Posterior cingulate gyrus (tissue), 11 donors: ENCODE results near the gene LUC7L.
A peak's percentile ranks its signal among the peaks of the same experiment; 100 is the strongest.
"Not testable (repeated sequence)": the region's sequence is repeated elsewhere in the genome, so short reads cannot be mapped to it uniquely, and the experiment has no call there.

ENCODE experiments used
- DNase-seq, 10 donors: peaks; one replicate each; pipeline versions ENCODE4 v3.0.0 to v3.0.0-alpha.2; 2020 to 2021; ENCODE audit warnings: mixed read lengths in 3 of 10
- intact Hi-C: fragments of 100-400 bp; cut with DNase I; formaldehyde crosslinking; loops from one replicate; pipeline ENCODE4 v1.15.1; 2023

Gene LUC7L

DNA sequence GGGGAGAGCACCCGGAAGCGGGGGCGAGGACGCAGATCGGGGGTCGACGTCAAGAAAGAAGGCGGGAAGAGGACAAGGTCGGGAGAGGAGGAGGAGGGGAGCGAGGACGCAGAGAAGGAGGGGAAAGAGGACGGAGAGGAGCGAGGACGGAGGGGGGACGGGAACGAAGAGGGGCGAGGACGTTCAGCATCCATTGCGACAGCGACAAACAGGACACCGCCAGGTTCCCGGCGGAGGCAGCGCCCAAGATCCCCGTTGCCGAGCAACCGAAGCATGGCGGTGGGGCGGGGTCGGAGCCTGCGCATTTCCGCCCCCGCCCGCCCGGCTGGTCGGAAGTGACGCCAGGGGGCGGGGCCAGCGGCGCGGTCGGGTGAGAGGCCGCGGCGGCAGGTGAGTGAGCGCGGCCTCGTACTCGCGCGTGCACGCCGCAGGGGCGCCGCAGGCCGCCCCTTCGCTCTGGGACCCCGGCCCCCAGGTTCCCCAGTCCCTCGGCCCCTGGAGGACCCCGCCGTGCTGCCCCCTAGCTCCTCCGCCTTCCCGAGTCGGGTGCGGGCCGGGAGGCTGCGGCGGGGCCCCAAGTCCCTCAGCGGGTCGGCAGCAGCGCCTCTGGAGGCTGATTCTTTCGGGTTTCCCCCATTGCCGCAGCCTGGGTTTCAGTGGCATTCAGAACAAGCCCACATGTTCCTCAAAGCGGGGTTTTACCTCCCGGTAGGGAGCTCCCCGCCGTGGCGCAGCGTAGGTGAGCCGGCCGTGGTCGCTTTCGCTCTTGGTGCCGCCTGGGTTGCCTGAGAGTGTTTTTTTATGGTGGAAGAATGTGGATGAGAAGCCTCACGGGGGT lies 5.4 kb upstream of the LUC7L start, which contains the start of gene FAM234A:
FAM234A (plus strand) TSS at position 354 of the 838 bp plus-strand sequence. CDS start 19,593 bp downstream, outside the sequence.
- peak; percentile 83 to 99 (median 91) for DNase-seq
- intact Hi-C loops, result no loop called here

DNA sequence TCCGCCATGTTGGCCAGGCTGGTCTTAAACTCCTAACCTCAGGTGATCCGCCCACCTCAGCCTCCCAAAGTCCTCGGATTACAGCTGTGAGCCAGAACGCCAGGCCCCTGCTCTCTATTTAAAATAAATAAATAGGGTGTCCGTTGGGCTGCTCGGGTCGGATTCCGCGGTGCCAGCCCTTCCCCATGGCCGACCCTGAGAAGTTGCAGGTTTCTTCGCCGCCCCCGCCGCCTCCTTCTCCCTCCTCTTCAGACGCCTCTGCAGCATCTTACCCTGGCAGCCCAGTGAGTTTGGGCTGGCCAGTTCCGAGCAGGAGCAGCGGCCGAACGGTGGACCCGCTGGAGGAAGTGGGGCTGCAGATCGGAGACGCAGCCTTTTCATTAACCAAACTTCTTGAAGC lies 1.7 kb upstream of the LUC7L start:
- intact Hi-C loops, result no loop called here
- DNase-seq, result peak in 3 of 10 donors; percentile 49 to 74 (median 67)

DNA sequence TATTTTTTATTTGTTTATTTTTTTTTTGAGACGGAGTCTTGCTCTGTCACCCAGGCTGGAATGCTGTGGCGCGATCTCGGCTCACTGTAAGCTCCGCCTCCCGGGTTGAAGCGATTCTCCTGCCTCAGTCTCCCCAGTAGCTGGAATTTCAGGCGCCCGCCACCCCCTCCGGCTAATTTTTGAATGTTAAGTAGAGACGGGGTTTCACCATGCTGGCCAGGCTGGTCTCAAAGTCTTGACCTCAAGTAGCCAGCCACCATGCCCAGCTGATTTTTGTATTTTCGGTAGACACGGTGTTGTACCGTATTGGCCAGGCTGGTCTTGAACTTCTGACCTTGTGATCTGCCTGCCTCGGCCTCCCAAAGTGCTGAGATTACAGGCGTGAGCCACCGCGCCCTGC lies 1.1 kb upstream of the LUC7L start:
- peak in 1 of 10 donors; percentile 55 for DNase-seq
- intact Hi-C loops, result not testable (repeated sequence)

DNA sequence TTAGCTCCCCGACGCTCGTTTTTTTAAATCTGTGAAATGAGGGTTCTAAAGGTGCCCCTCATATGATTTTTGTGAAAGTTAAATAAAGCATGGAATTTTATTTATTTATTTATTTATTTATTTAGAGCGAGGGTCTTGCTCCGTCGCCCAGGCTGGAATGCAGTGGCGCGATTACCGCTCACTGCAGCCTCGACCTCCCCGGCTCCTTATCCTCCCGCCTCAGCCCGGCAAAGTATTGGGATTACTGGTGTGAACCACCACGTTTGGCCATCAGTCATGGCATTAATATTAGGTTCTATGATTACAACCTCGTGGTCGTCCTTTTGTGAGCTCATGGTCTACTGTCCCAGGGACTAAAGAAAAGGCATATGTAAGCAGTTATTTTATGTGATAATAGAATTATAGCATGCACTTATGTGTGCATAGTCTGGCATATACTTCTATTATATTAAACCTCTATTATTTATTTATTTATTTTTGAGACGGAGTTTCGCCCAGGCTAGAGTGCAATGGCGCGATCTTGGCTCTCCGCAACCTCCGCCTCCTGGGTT lies 557 bp upstream of the LUC7L start:
- intact Hi-C loops, result loop anchor here (5.0 kb wide), 1 partner anchor 122 kb away; the partner anchor contains the start of gene AXIN1
- peak in 2 of 10 donors; percentile 21 to 81 for DNase-seq

DNA sequence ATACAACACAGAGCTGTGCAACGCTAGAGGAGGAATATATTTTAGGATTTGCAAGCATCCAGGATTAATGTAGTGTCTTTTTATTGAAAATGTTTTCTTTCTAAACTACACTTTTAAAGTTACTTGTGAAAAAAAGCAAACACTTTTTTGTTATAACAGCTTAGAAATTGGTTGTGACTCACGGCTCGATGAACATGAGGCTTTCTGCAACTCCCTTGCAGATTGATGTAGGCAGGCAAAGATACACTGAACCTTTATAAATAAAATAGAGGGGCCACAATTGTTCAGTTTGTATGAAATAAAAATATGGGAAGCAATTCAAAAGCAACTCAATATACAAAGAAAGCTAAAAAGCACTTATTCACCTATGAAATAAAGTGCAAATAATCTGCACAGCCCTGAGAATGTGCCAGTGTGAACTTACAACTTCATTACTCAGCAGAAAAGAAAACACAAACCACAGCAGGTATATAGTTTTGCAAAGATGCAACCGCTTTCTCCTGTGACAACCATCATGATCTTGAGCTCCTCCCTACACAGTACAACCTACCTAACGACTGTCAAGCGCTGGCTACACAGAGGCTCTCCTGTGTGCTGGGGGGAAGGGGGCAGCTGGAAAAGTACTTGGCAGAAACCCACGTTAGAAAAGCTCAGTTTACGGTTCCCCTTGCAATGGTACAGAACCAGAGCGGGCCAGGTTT lies 948 bp downstream of the LUC7L start:
- DNase-seq, result no peak
- intact Hi-C loops, result loop anchor here (5.0 kb wide), 1 partner anchor 124 kb away; the partner anchor contains the start of gene AXIN1

DNA sequence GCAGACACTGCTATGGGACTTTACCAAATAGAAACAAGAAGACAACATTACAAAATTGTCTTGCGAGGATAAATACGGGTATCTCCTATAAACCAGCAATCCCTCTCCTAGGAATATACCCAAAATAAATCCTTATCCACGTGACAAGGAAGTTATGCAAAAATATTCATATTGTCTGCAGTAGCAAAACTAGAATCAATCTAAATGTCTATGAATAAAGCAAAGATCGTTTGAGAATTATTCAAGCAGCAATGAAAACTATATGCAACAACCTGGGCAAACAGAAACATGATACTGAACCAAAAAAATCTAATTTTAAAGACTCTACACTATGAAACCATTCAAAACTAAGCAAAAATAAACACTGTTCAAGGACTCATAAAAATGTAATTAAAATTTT lies 9.2 kb downstream of the LUC7L start:
- intact Hi-C loops, result no loop called here
- DNase-seq, result no peak

DNA sequence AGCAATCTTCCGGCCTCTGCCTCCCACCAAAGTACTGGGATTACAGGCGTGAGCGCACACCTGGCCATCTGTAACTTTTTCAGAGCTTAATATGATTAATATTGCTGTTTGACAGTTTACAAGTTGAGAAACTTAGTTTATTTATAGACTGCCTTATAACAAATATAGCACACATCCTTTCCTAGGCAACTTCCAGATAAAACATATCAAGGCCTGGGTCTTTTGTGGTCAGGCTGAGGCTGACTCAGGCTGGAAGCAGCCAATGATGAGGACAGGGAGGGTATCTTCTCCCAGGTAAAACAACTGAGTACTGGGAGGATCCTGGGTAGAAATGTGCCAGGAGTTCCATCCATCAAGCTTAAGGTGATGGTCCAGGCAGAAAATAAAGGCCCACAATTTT lies 16.2 kb downstream of the LUC7L start:
- intact Hi-C loops, result no loop called here

DNA sequence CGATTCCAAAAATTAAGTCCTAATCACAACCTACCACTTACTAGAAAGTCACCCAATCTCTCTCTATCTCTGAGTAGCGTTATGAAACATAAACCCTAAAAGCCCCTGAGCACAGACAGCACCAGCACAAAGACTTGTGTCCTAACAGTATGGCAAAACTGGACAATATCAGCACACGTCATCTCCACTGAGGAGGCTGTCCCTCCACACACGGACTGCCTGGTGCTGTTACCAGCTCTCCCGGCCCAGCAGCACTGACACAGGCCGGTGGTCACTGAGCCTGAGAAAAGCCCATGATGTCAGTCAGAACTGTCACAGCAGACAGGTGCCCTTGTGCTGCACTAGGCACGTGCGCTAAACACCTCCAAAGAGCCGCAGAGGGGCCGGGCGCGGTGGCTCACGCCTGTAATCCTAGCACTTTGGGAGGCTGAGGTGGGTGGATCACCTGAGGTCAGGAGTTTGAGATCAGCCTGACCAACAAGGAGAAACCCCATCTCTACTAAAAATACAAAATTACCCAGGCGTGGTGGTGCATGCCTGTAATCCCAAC lies 17.5 kb downstream of the LUC7L start:
- intact Hi-C loops, result not testable (repeated sequence)
- DNase-seq, result peak in 2 of 10 donors; percentile 43 to 54

More for the DNA sequence above, 16.2 kb downstream of the LUC7L start:
- no peak for DNase-seq

DNA sequence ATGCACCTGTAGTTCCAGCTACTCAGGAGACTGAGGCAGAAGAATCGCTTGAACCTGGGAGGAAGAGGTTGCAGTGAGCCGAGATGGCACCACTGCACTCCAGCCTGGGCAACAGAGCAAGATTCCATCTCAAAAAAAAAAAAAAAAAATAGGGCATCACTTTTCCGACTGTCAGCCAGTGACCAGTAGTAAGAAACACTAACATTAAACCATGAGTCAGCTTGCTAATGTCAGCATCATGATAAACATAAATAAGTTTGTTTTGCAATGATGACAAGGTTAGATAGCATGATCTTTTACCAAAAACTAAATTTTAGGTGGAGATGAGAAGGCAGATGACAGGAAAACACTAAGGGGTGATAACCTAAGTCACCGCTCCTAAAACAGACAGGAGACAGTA lies 19.9 kb downstream of the LUC7L start:
- intact Hi-C loops, result not testable (repeated sequence)
- peak in 1 of 10 donors; percentile 7 for DNase-seq

DNA sequence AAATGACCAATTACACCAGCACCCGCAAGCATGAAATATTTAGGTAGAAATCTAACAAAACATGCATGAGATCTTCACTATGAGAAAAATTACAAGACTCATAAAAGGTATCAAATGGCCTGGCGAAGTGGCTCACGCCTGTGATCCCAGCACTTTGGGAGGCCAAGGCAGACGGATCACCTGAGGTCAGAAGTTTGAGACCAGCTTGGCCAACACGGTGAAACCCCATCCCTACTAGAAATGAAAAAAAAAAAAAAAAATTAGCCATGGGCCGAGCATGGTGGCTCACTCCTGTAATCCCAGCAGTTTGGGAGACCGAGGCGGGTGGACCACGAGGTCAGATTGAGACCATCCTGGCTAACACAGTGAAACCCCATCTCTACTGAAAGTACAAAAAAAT lies 25.2 kb downstream of the LUC7L start:
- intact Hi-C loops, result not testable (repeated sequence)
- DNase-seq, result peak in 3 of 10 donors; percentile 32 to 61 (median 58)

DNA sequence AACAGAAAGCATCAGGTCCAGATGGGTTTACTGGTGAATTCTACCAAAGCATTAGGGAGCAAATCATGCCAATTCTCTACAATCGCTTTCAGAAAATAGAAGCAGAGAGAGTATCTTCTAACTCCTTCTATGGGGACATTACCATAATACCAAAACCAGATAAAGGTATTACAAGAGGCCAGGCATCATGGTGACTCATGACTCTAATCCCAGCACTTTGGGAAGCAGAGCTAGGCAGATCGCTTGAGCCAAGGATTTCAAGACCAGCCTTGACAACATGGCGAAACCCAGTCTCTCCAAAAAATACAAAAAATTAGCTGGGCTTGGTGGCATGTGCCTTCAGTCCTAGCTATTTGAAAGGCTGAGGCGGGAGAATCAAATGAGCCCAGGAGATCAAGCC lies 26.0 kb downstream of the LUC7L start:
- peak in 1 of 10 donors; percentile 23 for DNase-seq
- intact Hi-C loops, result no loop called here

DNA sequence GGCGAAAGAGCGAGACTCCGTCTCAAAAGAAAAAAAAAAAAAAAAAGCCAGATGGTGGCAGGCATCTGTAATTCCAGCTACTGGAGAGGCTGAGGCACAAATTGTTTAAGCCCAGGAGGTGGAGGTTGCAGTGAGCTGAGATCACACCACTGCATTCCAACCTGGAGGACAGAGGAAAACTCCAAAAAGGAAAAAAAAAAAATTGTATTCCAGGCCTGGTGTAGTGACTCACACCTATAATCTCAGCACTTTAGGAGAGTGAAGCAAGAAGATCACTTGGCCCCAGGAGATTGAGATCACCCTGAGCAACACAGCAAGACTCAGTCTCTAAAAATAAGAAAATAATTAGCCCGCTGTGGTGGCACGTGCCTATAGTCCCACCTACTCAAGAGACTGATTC lies 28.9 kb downstream of the LUC7L start:
- intact Hi-C loops, result no loop called here
- DNase-seq, result peak in 1 of 10 donors; percentile 5

DNA sequence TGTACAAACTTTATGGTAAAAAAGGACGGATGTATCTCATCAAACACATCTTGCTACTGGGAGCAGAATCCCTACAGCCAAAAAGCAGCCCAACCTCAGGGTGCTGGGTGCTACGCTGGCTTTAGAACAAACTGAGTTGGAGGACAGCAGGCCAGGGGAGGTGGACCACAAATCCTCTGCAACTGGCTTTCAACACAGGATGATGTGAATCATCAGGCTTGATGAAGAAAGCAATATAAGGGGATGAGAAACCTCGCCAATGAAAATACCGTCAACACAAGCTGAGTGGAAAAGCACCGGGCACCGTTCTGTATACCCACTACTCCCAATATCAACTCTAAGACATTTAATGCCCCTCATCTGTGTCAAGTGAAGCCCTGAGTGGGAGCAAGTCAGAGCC lies 34.7 kb downstream of the LUC7L start:
- intact Hi-C loops, result no loop called here
- DNase-seq, result peak in 1 of 10 donors; percentile 40

DNA sequence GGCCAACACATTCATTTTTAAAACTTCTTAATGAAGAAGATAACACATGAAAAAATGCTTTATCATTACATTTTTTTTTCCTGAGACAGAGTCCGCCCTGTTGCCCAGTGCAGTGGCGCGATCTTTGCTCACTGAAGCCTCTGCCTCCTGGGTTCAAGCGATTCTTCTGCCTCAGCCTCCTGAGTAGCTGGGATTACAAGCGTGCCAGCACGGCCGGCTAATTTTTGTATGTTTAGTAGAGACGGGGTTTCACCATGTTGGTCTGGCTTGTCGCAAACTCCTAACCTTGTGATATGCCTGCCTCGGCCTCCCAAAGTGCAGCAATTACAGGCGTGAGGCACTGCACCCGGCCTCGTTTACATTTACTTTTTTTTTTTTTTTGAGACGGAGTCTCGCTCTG lies 35.8 kb downstream of the LUC7L start:
- DNase-seq, result no peak

DNA sequence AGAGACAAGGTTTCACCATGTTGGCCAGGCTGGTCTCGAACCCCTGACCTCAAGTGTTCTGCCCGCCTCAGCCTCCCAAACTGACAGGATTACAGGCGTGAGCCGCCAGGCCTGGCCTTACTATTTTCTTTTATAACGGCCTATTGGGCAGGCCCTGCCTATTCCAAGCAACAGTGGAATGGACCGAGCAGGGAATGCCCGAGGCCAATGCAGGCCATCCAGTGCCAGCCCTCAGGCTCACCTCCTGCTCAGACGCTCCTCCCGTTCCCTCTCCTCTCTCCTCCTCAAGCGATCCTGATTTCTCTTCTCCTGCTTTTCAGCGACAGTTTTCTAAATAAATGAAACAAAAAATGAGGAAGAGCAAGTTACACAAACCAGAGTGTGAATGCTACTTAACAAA lies 36.6 kb downstream of the LUC7L start:
- no peak for DNase-seq
- intact Hi-C loops, result no loop called here

More for the DNA sequence above, 35.8 kb downstream of the LUC7L start:
- intact Hi-C loops, result no loop called here

DNA sequence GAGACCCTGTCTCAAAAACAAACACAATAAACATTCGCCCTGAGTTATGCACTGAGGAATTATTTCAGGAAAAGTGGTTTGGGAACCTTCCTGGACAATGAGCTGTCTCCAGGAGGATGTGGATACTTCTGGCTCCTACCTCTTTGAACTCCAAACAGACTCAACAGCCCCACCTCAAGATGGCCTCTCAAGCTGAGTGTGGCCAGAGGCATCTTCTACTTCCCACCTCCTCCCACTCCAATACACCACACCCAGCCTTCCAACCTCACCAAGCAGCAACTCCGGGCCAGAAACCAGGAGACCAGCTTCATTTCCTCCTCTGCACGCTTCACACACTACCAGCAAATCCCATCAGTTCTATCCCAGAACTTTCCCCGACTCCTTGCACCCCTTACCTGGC lies 37.4 kb downstream of the LUC7L start:
- intact Hi-C loops, result no loop called here
- peak in 1 of 10 donors; percentile 6 for DNase-seq

DNA sequence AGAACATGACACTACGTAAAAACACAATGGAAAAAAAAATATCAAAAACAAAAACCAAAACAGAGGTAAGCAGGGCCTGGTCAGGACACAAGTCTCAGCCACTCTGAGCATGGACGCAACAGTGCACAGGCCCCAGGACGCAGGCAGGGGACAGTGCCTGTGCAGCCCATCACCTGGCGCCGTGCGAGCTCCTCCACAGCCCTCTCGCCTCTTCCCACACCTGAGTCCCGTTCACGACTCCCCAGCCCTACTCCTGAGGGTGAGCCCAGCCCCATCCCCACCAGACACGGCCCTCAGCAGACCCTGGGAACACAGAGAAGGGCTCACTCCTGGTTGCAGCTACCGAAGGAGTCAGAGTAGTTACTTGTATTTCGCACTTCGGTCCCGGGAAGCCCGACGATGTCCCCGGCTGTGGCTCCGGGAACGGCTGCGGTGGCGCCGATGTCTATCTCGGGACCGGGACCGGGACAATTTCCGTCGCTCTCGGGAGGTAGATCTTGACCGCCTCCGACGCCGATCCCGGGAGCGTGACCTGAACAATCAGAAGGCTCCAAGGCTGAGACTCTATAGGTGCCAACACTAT lies 39.6 kb downstream of the LUC7L start:
- peak in 1 of 10 donors; percentile 50 for DNase-seq
- intact Hi-C loops, result no loop called here

DNA sequence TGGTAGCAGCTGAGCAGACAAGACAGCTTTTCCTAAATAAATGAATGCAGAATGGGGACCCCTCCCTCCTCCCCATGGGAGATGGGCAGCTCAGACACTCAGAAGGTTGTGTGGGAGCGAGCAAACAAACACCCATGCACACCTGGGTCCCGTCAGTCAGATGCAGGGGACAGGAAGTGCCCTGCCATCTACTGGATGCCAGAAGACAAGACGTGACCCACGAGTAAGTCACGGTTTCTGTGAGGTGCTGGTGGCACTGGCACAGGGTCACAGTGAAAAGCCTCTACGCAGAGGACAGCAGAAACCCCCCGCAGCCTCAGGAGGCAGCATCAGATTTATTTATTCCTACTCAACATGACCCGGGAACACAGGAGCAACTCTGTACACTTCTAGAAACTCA lies 40.6 kb downstream of the LUC7L start:
- peak in 1 of 10 donors; percentile 4 for DNase-seq

DNA sequence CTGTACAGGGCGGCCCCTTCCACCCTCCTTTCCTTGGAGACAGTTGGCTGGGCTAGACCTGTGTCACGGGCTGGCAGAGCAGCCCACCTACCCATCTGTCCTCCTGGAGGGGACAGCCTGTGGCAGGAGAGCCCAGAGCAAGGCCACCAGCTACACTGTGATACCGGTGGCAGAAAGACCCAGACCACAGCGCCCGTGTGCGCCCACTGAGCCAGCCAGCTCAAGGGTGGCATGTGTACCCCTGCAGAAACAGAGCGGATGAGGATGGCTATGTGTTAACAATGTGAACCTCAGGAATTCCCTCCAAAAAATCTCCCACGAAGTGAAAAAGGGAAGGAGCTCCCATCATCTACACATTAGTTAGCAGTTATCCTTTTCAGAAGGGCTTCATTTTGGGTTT lies 41.9 kb downstream of the LUC7L start:
- intact Hi-C loops, result no loop called here
- DNase-seq, result peak in 1 of 10 donors; percentile 43

More for the DNA sequence above, 40.6 kb downstream of the LUC7L start:
- intact Hi-C loops, result no loop called here

DNA sequence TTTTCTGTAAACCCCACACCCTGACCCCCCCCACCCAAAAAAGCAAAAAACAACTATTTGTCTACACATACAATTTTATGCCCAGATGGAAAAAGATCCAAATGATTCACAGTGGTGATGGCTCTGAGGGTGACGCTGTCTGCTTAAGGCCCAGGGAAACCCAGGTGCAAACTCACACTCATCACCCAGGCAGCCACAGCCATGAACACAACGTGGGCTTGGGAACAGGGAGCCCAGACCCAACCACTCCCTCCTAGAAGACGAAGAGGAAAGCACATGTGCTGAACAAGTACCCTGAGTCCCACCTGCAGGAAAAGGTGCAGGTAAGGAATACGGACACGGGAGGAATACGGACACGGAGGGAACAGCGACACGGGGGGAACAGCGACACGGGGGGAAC lies 43.6 kb downstream of the LUC7L start:
- intact Hi-C loops, result no loop called here
- DNase-seq, result no peak
